HEK293 (cell line): ENCODE measurements around the gene ENTPD3.
A peak's percentile ranks its signal among the peaks of the same experiment; 100 is the strongest.

Source experiments
- CTCF ChIA-PET: fragments of 350-600 bp; formaldehyde crosslinking; extraction: SDS; loops from one replicate; lab custom pipeline; 2021; ENCODE audit warnings: antibody characterized with exemption; lab: Yijun Ruan, JAX
- POLR2A ChIA-PET: fragments of 300-600 bp; formaldehyde crosslinking; extraction: SDS; loops from one replicate; lab custom pipeline; 2020; ENCODE audit warnings: antibody characterized with exemption, inconsistent platforms; lab: Yijun Ruan, JAX
- H3K27ac ChIP-seq: fragments of 200-500 bp; sonication (Bioruptor generic); 2 replicates; pipeline ENCODE4 v1.5.1; 2014; ENCODE audit warnings: low read depth, low read length, control low read depth, inconsistent platforms; ENCODE audit errors: extremely low read depth
- H3K36me3 ChIP-seq, 2 experiments: fragments of 200-500 bp in 1 of 2; sonication (Bioruptor generic) in 1 of 2; 1 replicate in 1 of 2; 2 replicates in 1 of 2; pipeline ENCODE4 v1.5.1; 2014 to 2017; ENCODE audit warnings: inconsistent platforms in 2 of 2, low read length in 2 of 2; ENCODE audit not compliant: control insufficient read depth in 2 of 2, insufficient read depth in 1 of 2
- H3K4me1 ChIP-seq: fragments of 200-500 bp; sonication (Bioruptor generic); 2 replicates; pipeline ENCODE4 v1.5.1; 2014; ENCODE audit warnings: mild to moderate bottlenecking, low read length, inconsistent platforms; ENCODE audit not compliant: control insufficient read depth, insufficient read depth
- H3K4me3 ChIP-seq: 2 replicates; pipeline ENCODE4 v1.5.1; 2011; ENCODE audit warnings: low read depth, mild to moderate bottlenecking, control low read depth, low read length, moderate library complexity
- H3K9me3 ChIP-seq: fragments of 200-500 bp; sonication (Bioruptor generic); 2 replicates; pipeline ENCODE4 v1.5.1; 2014; ENCODE audit warnings: low read depth, low read length, inconsistent platforms; ENCODE audit not compliant: control insufficient read depth, insufficient read depth
- SP2 ChIP-seq: fragments of 450-650 bp; formaldehyde crosslinking; IDR thresholded peaks from 2 replicates; pipeline ENCODE4 v1.5.1; 2016; ENCODE audit warnings: missing biosample characterization, missing genetic modification characterization
- TRIM28 ChIP-seq: IDR thresholded peaks from 2 replicates; pipeline ENCODE4 v1.6.1; 2011; ENCODE audit warnings: low read length, control low read depth, borderline replicate concordance
- ZBTB20 ChIP-seq: fragments of 450-650 bp; formaldehyde crosslinking; IDR thresholded peaks from 2 replicates; pipeline ENCODE4 v1.5.1; 2016; ENCODE audit warnings: missing biosample characterization, missing genetic modification characterization
- ZEB2 ChIP-seq: fragments of 450-650 bp; formaldehyde crosslinking; IDR thresholded peaks from 2 replicates; pipeline ENCODE4 v1.5.1; 2016; ENCODE audit warnings: missing biosample characterization, missing genetic modification characterization
- ZFP69B ChIP-seq: fragments of 450-650 bp; formaldehyde crosslinking; IDR thresholded peaks from 2 replicates; pipeline ENCODE4 v1.5.1; 2016; ENCODE audit warnings: missing biosample characterization, missing genetic modification characterization
- ZNF19 ChIP-seq: fragments of 450-650 bp; formaldehyde crosslinking; IDR thresholded peaks from 2 replicates; pipeline ENCODE4; 2016; ENCODE audit warnings: missing biosample characterization, missing genetic modification characterization, low read depth
- ZNF335 ChIP-seq: fragments of 450-650 bp; formaldehyde crosslinking; conservative IDR thresholded peaks from 2 replicates; pipeline ENCODE4 v1.5.1; 2016; ENCODE audit warnings: missing biosample characterization, missing genetic modification characterization
- ZNF366 ChIP-seq: fragments of 450-650 bp; formaldehyde crosslinking; conservative IDR thresholded peaks from 2 replicates; pipeline ENCODE4 v1.5.1; 2016; ENCODE audit warnings: missing biosample characterization, missing genetic modification characterization
- ZNF510 ChIP-seq: fragments of 450-650 bp; formaldehyde crosslinking; IDR thresholded peaks from 2 replicates; pipeline ENCODE4 v1.5.1; 2018; ENCODE audit warnings: mild to moderate bottlenecking, missing genetic modification characterization, missing biosample characterization; ENCODE audit not compliant: insufficient replicate concordance
- ZNF785 ChIP-seq: fragments of 450-650 bp; formaldehyde crosslinking; IDR thresholded peaks from 2 replicates; pipeline ENCODE4 v1.5.1; 2016; ENCODE audit warnings: missing biosample characterization, missing genetic modification characterization
- TF ChIP-seq, protein P1 (sequence below): fragments of 450-650 bp; formaldehyde crosslinking; IDR thresholded peaks from 2 replicates; pipeline ENCODE4 v1.5.1; 2017; ENCODE audit warnings: missing biosample characterization, missing genetic modification characterization
- TF ChIP-seq, protein P2 (sequence below): fragments of 450-650 bp; formaldehyde crosslinking; conservative IDR thresholded peaks from 2 replicates; pipeline ENCODE4 v1.5.1; 2016; ENCODE audit warnings: low read depth, missing biosample characterization, missing genetic modification characterization
- TF ChIP-seq, protein P3 (sequence below): fragments of 450-650 bp; formaldehyde crosslinking; IDR thresholded peaks from 2 replicates; pipeline ENCODE4 v1.5.1; 2016; ENCODE audit warnings: missing biosample characterization, missing genetic modification characterization, borderline replicate concordance

Gene ENTPD3

GRCh38 chr3:40445062-40445461, 58.1 kb downstream of the ENTPD3 start (continued):
- TF ChIP-seq, protein P1, sequence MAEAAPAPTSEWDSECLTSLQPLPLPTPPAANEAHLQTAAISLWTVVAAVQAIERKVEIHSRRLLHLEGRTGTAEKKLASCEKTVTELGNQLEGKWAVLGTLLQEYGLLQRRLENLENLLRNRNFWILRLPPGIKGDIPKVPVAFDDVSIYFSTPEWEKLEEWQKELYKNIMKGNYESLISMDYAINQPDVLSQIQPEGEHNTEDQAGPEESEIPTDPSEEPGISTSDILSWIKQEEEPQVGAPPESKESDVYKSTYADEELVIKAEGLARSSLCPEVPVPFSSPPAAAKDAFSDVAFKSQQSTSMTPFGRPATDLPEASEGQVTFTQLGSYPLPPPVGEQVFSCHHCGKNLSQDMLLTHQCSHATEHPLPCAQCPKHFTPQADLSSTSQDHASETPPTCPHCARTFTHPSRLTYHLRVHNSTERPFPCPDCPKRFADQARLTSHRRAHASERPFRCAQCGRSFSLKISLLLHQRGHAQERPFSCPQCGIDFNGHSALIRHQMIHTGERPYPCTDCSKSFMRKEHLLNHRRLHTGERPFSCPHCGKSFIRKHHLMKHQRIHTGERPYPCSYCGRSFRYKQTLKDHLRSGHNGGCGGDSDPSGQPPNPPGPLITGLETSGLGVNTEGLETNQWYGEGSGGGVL (tag by site-specific recombination) = no peak
- TF ChIP-seq ZNF366 (tag by site-specific recombination) = no peak

- TF ChIP-seq TRIM28 (no peak), ZNF335 (tag by site-specific recombination) (0 out of 2 replicates have a peak, but pooled peaks have one; percentile 5)
- peaks cover 0 to 3% of the 10 kb centered on the region in 2 experiments; a peak in 1 of 3 replicates for H3K36me3 ChIP-seq
- POLR2A ChIA-PET = no interaction called here
- H3K9me3 ChIP-seq = no peaks in the 10 kb centered on the region
- CTCF ChIA-PET = no interaction called here
- H3K4me3 ChIP-seq = no peak overlapping the region
- no peaks in the 10 kb centered on the region for H3K4me1 ChIP-seq
- no peak overlapping the region for H3K27ac ChIP-seq
These were observed 58.9 kb downstream of the ENTPD3 start for GRCh38 chr3:40445880-40446279.

- Histone ChIP-seq H3K27ac (no peak overlapping the region), H3K4me1 (no peaks in the 10 kb centered on the region), H3K4me3 (no peak overlapping the region), H3K9me3 (no peaks in the 10 kb centered on the region), H3K36me3 (peaks cover 0 to 3% of the 10 kb centered on the region in 2 experiments; a peak in 1 of 3 replicates)
- ChIA-PET CTCF (no interaction called here), POLR2A (interaction anchor here (0.6 to 0.7 kb wide), 3 partner anchors 11 to 812 kb away, joined by 3 to 5 read pairs (median 3); no protein-coding TSS in a partner anchor)
- no peak for TF ChIP-seq ZFP69B (tag by site-specific recombination)
- no peak for TF ChIP-seq ZNF19 (tag by site-specific recombination)
- TF ChIP-seq ZBTB20 (tag by site-specific recombination) = no peak
- TF ChIP-seq SP2 = no peak
- TF ChIP-seq, protein P2, sequence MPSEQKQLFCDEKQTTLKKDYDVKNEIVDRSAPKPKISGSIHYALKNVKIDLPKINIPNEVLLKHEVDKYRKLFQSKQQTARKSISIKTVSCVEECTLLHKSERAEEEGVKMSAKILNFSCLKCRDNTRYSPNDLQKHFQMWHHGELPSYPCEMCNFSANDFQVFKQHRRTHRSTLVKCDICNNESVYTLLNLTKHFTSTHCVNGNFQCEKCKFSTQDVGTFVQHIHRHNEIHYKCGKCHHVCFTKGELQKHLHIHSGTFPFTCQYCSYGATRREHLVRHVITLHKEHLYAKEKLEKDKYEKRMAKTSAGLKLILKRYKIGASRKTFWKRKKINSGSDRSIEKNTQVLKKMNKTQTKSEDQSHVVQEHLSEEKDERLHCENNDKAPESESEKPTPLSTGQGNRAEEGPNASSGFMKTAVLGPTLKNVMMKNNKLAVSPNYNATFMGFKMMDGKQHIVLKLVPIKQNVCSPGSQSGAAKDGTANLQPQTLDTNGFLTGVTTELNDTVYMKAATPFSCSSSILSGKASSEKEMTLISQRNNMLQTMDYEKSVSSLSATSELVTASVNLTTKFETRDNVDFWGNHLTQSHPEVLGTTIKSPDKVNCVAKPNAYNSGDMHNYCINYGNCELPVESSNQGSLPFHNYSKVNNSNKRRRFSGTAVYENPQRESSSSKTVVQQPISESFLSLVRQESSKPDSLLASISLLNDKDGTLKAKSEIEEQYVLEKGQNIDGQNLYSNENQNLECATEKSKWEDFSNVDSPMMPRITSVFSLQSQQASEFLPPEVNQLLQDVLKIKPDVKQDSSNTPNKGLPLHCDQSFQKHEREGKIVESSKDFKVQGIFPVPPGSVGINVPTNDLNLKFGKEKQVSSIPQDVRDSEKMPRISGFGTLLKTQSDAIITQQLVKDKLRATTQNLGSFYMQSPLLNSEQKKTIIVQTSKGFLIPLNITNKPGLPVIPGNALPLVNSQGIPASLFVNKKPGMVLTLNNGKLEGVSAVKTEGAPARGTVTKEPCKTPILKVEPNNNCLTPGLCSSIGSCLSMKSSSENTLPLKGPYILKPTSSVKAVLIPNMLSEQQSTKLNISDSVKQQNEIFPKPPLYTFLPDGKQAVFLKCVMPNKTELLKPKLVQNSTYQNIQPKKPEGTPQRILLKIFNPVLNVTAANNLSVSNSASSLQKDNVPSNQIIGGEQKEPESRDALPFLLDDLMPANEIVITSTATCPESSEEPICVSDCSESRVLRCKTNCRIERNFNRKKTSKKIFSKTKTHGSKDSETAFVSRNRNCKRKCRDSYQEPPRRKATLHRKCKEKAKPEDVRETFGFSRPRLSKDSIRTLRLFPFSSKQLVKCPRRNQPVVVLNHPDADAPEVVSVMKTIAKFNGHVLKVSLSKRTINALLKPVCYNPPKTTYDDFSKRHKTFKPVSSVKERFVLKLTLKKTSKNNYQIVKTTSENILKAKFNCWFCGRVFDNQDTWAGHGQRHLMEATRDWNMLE (tag by site-specific recombination) = no peak
- no peak for TF ChIP-seq ZNF510
- TF ChIP-seq ZEB2 (tag by site-specific recombination) = no peak
- TF ChIP-seq, protein P3, sequence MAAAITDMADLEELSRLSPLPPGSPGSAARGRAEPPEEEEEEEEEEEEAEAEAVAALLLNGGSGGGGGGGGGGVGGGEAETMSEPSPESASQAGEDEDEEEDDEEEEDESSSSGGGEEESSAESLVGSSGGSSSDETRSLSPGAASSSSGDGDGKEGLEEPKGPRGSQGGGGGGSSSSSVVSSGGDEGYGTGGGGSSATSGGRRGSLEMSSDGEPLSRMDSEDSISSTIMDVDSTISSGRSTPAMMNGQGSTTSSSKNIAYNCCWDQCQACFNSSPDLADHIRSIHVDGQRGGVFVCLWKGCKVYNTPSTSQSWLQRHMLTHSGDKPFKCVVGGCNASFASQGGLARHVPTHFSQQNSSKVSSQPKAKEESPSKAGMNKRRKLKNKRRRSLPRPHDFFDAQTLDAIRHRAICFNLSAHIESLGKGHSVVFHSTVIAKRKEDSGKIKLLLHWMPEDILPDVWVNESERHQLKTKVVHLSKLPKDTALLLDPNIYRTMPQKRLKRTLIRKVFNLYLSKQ = no peak
- no peak for TF ChIP-seq ZNF785
These were observed 63.5 kb downstream of the ENTPD3 start for GRCh38 chr3:40450438-40450837.
